Right lobe of liver (tissue), 6 donors: Measurements from ENCODE around the gene EMC7. TPM values are rescaled to one million over a fixed set of nuclear protein-coding genes. Genes with fewer than 3 reads are reported as not detected.

Source experiments
- ATAC-seq, 4 donors: fragments of 200-7000 bp; cut with Tn5 transposase; one replicate each; pipeline ENCODE4 v1.9.1; 2020; ENCODE audit warnings: mild to moderate bottlenecking in 4 of 4, moderate library complexity in 4 of 4
- DNase-seq, 3 donors: peaks; one replicate each; pipeline ENCODE4 v3.0.0-alpha.2; 2020
- H3K27ac ChIP-seq, 3 donors: fragments of 200-600 bp; one replicate each; pipeline ENCODE4 v1.8.0; 2022
- H3K27me3 ChIP-seq, 2 donors: fragments of 200-600 bp; one replicate each; pipeline ENCODE4 v1.8.0; 2022
- H3K36me3 ChIP-seq, 4 donors: fragments of 200-600 bp; sonication (generic) in 1 of 4; one replicate each; pipeline versions ENCODE4 v1.5.1 to v1.8.0; 2017 to 2022; ENCODE audit warnings: control low read depth in 1 of 4
- H3K4me1 ChIP-seq, 4 donors: fragments of 200-600 bp; sonication (generic) in 1 of 4; one replicate each; pipeline versions ENCODE4 v1.5.1 to v1.8.0; 2017 to 2022; ENCODE audit warnings: control low read depth in 1 of 4
- H3K4me3 ChIP-seq, 3 donors: fragments of 200-600 bp; one replicate each; pipeline ENCODE4 v1.8.0; 2022
- H3K9me3 ChIP-seq, 4 donors: fragments of 200-600 bp; sonication (generic) in 1 of 4; one replicate each; pipeline versions ENCODE4 v1.5.1 to v1.8.0; 2017 to 2022; ENCODE audit warnings: control low read depth in 1 of 4
- POLR2A ChIP-seq: fragments of 450-650 bp; IDR thresholded peaks from one replicate; pipeline ENCODE4 v1.6.1; 2017; ENCODE audit warnings: antibody characterized with exemption, mild to moderate bottlenecking
- WGBS: methylation state at CpG from one replicate; pipeline ENCODE4 v1.1.6; 2018; ENCODE audit warnings: low coverage, low lambda C conversion rate; ENCODE audit not compliant: insufficient coverage; ENCODE audit errors: missing lambda C conversion rate; 5-methylcytosine and 5-hydroxymethylcytosine counted together
- intact Hi-C, 2 donors: fragments of 100-400 bp; cut with DNase I; formaldehyde crosslinking; loops; one replicate each; pipeline versions ENCODE4 v1.11.2 to v1.14.1; 2022
- total RNA-seq, 6 experiments: library from RNA; depleted of rRNA in 2 of 6; stranded (reverse); fragments of >200 nt in 2 of 6; fragmentation: NEBNext Ultra II Directional in 3 of 6; extraction: Animal tissue kit (Norgen Biotek cat#: 25700) in 3 of 6; gene quantifications; one replicate each; pipeline versions ENCODE4 v1.1.0 to v1.2.4, GENCODE V29; 2016 to 2023
- TF ChIP-seq, protein P1 (sequence below), 4 donors: fragments of 200-600 bp in 3 of 4; fragments of 450-650 bp in 1 of 4; IDR thresholded peaks; one replicate each; pipeline versions ENCODE4 v1.5.1 to v1.8.0; 2016 to 2022; ENCODE audit warnings: antibody characterized with exemption in 4 of 4, mild to moderate bottlenecking in 2 of 4
- donor health status: DM: no; HTN: yes; CAD: no.
- donor health status: DM: no; HTN: no; CAD: no.
- donor health status: DM: no; HTN: no; CAD: no.
- donor health status: DM: no; HTN: yes; CAD: no.
- donor health status: DM: no; HTN: yes; CAD: no.

The EMC7 gene
- total RNA-seq, 6 experiments from 2014 or later: 30.4 to 49.4 (median 41.6) TPM

DNA sequence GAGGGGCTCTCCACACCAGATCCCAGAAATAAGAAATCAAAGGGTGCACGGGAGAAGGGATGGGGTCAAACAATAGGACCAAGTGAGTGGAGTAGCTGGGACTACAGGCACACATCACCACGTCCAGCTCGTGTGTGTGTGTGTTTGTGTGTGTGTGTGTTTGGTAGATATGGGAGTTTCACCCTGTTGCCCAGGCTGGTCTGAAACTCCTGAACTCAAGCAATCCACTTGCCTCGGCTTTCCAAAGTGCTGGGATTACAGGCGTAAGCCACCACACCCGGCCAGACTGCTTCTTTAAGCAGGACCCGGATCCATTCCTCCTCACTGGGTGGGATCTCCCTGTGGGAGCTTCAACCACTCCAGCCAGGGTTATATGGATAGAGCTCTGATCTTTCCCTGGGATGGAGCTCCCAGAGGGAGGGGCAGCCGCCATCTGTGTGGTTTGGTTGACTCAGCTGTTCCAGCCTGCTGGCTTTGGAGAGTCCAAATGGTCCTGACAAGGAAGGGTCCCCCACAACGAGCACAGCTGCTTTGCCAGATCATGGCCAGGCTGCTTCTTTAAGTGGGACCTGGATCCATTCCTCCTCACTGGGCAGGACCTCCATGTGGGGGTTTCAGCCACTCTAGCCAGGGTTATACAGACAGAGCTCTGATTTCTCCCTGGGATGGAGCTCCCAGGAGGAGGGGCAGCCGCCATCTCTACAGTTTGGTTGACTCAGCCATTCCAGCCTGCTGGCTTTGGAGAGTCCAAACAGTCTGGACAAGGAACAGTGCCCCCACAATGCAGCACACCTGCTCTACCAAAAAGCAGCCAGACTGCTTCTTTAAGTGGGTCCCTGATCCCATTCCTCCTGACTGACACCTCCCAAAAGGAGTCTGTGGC, 53.5 kb downstream of the EMC7 start:
- intact Hi-C loops: no loop called here
- Histone ChIP-seq H3K36me3 (no peaks in the 10 kb centered on the region), H3K27me3 (no peaks in the 10 kb centered on the region), H3K9me3 (no peaks in the 10 kb centered on the region), H3K4me1 (no peaks in the 10 kb centered on the region), H3K4me3 (no peak overlapping the region), H3K27ac (no peak overlapping the region)
- 70% methylated on average over 3 of the region's 10 CpGs for WGBS
- ATAC-seq (no peak), DNase-seq (no peak)
- TF ChIP-seq, protein P1, sequence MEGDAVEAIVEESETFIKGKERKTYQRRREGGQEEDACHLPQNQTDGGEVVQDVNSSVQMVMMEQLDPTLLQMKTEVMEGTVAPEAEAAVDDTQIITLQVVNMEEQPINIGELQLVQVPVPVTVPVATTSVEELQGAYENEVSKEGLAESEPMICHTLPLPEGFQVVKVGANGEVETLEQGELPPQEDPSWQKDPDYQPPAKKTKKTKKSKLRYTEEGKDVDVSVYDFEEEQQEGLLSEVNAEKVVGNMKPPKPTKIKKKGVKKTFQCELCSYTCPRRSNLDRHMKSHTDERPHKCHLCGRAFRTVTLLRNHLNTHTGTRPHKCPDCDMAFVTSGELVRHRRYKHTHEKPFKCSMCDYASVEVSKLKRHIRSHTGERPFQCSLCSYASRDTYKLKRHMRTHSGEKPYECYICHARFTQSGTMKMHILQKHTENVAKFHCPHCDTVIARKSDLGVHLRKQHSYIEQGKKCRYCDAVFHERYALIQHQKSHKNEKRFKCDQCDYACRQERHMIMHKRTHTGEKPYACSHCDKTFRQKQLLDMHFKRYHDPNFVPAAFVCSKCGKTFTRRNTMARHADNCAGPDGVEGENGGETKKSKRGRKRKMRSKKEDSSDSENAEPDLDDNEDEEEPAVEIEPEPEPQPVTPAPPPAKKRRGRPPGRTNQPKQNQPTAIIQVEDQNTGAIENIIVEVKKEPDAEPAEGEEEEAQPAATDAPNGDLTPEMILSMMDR (IDR thresholded peaks at IDR 0.05): no peak
- no peak for TF ChIP-seq POLR2A

DNA sequence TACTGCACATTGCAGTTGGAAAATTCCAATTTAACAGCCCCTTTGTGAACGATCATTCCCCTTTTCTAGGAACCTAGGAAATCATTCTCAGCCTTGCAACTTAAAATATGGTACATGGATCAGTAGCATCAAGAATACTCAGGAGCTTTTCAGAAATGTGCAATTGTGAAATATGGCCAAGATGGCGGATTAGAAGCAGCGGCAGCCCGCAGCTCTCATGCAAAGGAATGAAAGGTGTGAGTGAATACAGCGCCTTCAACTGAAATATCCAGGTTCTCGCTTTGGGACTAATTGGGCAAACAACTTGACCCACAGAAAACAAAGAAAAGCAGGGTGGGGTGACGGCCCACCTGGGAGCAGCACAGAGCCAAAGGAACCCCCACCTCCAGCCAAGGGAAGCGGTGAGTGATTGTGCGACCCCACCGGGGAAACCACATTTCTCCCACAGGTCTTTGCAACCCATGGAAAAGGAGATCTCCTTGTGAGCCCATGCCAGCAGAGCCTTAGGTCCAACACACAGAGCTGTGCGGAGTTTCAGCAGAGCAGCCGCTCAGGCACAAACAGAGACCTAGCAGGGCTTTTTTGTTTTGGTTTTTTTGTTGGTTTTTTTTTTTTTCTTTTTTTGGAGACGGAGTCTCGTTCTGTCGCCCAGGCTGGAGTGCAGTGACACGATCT, 55.1 kb downstream of the EMC7 start:
- DNase-seq (no peak), ATAC-seq (no peak)
- TF ChIP-seq POLR2A: no peak
- TF ChIP-seq, protein P1 (IDR thresholded peaks at IDR 0.05): no peak
- no peaks in the 10 kb centered on the region for H3K36me3 ChIP-seq
- WGBS: 90% methylated on average over 11 of the region's 16 CpGs
- H3K27ac ChIP-seq: no peak overlapping the region
- intact Hi-C loops: no loop called here
- H3K9me3 ChIP-seq: no peaks in the 10 kb centered on the region
- no peak overlapping the region for H3K4me3 ChIP-seq
- no peaks in the 10 kb centered on the region for H3K4me1 ChIP-seq
- H3K27me3 ChIP-seq: no peaks in the 10 kb centered on the region

DNA sequence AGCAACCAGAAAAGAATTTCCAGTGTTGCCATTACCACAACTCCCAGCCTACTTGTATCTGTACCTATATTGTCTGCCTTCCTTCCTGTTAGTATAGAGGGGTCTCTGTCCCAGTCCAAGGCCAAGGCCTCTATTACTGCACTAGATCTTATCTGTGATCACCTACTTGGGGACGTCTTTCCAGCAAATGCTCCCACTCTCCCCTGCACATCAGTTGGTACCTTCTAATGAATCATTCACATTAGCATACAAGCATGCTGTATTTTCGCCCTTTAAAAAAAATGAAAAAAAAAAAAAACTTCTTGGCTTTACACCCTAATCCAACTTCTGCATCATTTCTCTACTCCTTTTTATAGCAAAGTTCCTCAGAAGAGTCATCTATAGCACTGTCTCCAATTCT, 57.8 kb downstream of the EMC7 start:
- ATAC-seq: no peak
- no peak for DNase-seq
- 87% methylated on average over 2 of the region's 2 CpGs for WGBS
- intact Hi-C loops: no loop called here
- H3K27me3 ChIP-seq: no peaks in the 10 kb centered on the region
- no peak for TF ChIP-seq POLR2A
- TF ChIP-seq, protein P1 (IDR thresholded peaks at IDR 0.05): no peak
- no peaks in the 10 kb centered on the region for H3K36me3 ChIP-seq
- H3K4me1 ChIP-seq: peaks cover 0 to 9% (median 0%) of the 10 kb centered on the region in 4 donors
- H3K4me3 ChIP-seq: no peak overlapping the region
- H3K27ac ChIP-seq: no peak overlapping the region
- H3K9me3 ChIP-seq: no peaks in the 10 kb centered on the region

DNA sequence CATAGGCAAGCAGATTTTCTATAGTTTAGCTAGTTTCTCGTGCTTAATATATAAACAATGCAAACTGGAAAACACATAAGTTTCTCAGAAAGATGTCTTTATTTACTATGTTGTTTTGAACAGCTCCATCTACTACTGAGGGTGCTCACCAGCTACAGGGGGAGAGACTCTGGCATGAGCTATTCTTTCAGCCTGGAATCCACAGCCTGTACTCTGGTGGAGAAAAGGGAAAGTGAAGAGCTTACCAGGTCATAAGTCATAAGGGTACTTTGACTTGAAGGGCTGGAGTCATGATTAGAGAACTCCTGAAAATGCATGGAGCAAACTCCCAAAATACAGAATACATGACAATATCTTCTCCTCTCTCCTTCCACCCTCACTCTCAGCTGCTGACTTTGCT, 58.3 kb downstream of the EMC7 start:
- H3K36me3 ChIP-seq: no peaks in the 10 kb centered on the region
- peaks cover 0 to 9% (median 0%) of the 10 kb centered on the region in 4 donors for H3K4me1 ChIP-seq
- intact Hi-C loops: no loop called here
- TF ChIP-seq, protein P1 (IDR thresholded peaks at IDR 0.05): no peak
- TF ChIP-seq POLR2A: no peak
- no peak overlapping the region for H3K4me3 ChIP-seq
- WGBS: 86% methylated on average over 1 of the region's 1 CpG
- ATAC-seq (no peak), DNase-seq (no peak)
- H3K9me3 ChIP-seq: no peaks in the 10 kb centered on the region
- H3K27me3 ChIP-seq: no peaks in the 10 kb centered on the region
- H3K27ac ChIP-seq: no peak overlapping the region
